GM21717 (cell line): ENCODE results near the gene TUBA8.
"Not testable (repeated sequence)": the region's sequence is repeated elsewhere in the genome, so short reads cannot be mapped to it uniquely, and the experiment has no call there.

ENCODE experiments used
- ATAC-seq: cut with Tn5 transposase; IDR thresholded peaks from one replicate; pipeline ENCODE4 v1.9.1; 2021; ENCODE audit warnings: mild to moderate bottlenecking, moderate library complexity; ENCODE audit not compliant: unreplicated experiment

TUBA8 gene

DNA sequence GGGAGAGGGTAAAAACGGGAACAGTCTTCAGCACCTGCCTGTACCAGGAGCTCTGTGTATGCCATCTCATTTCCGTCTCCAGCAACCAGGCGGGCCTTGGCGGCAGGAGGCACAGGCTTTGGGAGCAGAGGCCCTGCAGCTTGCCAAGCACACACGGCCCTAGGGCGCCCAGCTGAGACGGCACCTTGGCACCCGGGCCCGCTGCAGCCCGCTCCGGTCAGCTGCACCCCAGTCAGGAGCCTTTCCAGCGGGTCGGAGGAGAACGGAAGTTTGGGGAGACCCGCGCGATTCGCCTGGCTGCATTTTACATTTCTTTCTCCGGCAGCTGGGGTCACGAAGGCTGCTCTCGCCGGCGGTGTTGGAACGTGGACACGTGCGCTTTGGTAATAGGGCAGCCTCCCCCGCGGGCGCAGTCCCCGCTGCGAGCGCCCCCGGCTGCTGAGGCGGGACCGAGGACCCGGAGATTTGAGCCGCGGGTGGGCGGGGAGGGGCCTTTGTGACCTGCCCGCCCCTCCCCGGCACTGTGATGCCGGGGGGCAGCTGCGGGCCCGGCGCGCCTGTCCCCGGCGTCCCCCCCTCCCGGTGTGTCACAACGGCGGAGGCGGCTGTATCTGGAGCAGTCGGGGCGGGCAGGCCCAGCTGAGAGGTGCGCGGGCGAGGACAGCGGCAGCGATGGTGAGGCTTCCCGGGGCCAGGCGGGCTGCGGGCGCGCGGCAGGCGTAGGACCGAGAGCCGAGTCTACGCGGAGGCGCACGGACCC is at the start of gene TUBA8:
Gene TUBA8, plus strand, starts transcription at position 616 of the 760 bp plus-strand sequence. Its CDS starts 57 bp downstream, at position 673.
- ATAC-seq, result no peak

GRCh38 chr22:18062421-18062820 is 48.2 kb upstream of the TUBA8 start:
- no peak for ATAC-seq

GRCh38 chr22:18063306-18063705 is 47.3 kb upstream of the TUBA8 start:
- no peak for ATAC-seq

DNA sequence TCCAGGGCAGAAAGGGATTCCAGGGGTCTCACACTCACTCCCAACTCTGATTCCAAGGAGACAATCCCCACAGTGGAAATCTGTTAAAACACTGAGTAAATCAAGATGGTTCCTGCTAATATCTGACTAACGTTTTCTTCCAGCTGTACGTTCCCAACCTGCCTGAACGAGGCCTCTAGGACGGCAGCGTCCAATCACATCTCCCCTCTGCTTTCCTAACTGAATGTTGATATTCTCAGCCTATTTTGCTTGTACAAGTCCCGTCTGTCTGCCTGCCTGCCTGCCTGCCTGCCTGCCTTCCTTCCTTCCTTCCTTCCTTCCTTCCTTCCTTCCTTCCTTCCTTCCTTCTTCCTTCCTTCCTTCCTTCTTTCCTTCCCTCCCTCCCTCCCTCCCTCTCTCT is 46.9 kb upstream of the TUBA8 start:
- not testable (repeated sequence) for ATAC-seq

- ATAC-seq, result no peak
Measured at GRCh38 chr22:18064636-18065035, 46.0 kb upstream of the TUBA8 start.

DNA sequence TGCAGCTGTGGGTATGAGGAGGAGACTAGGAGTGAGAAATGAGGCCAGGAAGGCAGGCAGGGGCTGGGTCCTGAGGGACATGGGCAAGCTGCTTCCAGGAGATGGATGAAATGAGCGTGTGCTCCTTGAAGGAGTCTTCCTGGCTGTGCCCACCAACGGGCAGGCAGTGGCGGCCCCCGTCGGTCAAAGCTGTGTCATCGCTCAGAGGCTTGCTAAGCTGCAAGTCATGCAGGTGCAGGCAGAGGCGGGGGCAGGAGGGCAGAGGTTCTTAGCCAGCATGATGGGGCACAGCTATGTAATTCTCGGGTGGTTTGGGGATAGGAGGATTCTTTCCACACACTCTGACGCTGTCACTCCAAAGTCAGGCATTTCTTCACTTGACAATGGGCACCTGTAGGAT is 45.4 kb upstream of the TUBA8 start:
- no peak for ATAC-seq

- ATAC-seq, result no peak
Measured at GRCh38 chr22:18066181-18066859, 44.3 kb upstream of the TUBA8 start.

GRCh38 chr22:18067121-18067520 is 43.5 kb upstream of the TUBA8 start:
- ATAC-seq, result no peak

DNA sequence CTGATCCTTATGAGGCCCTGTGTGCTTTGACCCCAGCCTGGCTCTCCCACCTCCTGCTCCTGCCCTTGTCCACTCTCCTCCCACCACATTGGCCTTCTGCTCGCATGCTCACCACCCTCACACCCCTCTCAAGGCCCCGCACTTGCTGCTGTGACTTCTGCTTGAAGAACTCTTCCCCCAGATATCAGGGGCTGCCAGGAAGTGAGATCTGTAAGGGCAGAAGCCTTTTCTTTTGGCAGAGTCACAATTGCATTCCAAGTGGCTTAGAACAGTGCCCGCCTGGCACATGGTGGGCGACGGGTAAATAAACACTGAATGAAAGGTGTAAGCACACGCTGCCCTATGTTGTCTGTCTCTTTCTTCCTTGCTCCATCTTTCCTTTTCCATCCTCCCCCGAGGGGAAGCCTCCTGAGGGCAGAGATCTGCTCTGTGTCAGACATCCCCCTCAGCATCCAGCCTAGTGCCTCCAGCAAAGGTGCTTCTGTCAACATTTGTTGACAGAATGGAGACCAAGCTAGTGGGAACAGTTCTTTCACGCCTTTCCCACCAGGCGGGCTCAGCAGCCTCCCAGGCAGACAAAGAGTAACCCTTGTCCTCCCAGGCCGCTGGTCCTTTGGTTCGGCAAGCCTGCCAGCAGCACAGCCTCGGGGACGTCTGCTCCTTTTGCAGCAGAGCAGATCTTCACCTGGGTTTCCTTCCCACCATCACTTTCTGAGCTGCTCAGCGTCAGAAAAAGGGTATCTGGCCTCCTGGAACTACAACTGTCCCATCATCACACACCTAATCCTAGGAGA is 42.9 kb upstream of the TUBA8 start:
- ATAC-seq, result no peak

- no peak for ATAC-seq
Measured at GRCh38 chr22:18068381-18068988, 42.1 kb upstream of the TUBA8 start.

GRCh38 chr22:18069041-18069440 is 41.6 kb upstream of the TUBA8 start:
- ATAC-seq, result no peak

GRCh38 chr22:18070041-18070440 is 40.6 kb upstream of the TUBA8 start:
- no peak for ATAC-seq

DNA sequence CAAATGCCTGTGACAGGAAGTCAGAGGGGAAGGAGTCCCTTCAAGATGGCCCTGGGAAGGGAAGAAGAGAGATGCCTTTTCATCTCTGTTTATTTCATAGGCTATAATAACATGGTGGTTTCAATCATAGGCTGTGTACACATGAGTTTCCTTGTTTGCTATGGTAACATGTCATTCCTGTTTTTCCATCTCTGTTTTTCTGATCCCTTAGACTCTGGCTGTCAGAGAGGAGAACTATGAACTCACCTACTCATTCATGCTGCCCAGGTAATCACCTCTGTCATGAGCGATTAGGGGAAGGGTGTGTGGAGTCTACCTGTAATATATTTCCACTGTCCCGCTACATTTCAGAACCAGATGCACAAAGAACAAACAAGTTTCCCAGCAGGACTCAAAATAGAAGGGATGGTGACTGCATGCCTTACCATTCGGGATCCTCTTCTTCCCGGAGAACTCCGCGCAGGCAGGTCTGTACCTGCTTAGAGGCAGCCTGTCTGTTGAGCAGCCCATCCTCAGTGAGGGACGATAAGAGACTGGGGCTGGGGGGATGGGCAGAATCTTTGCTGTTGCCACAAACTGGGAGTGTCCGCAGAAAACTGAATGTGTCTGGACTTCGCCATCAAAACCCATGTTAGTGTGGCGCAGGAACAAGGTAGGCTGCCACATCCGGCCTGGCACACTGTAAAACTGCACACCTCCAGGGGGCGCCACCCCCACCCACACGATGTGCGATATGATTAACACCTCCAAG is 39.9 kb upstream of the TUBA8 start:
- ATAC-seq, result no peak

GRCh38 chr22:18071307-18071967 is 39.2 kb upstream of the TUBA8 start:
- ATAC-seq, result not testable (repeated sequence)

- no peak for ATAC-seq
Measured at GRCh38 chr22:18071968-18072310, 38.7 kb upstream of the TUBA8 start.

GRCh38 chr22:18073467-18073866 is 37.1 kb upstream of the TUBA8 start:
- no peak for ATAC-seq

- not testable (repeated sequence) for ATAC-seq
Measured at GRCh38 chr22:18073927-18074326, 36.7 kb upstream of the TUBA8 start.

- no peak for ATAC-seq
Measured at GRCh38 chr22:18075101-18075719, 35.4 kb upstream of the TUBA8 start.

- no peak for ATAC-seq
Measured at GRCh38 chr22:18075720-18076497, 34.7 kb upstream of the TUBA8 start.
